Stimulated activated CD8-positive, alpha-beta memory T cell treated with anti-CD3 and anti-CD28 coated beads, Interleukin-4, amount 100 ng/mL, for 24 hours (primary cell): ENCODE results near the gene SMIM17.
A peak's percentile ranks its signal among the peaks of the same experiment; 100 is the strongest.
"Not testable (repeated sequence)": the region's sequence is repeated elsewhere in the genome, so short reads cannot be mapped to it uniquely, and the experiment has no call there.

Source experiments
- DNase-seq: peaks from one replicate; pipeline ENCODE4 v3.0.0-alpha.2; 2020; ENCODE audit warnings: low read depth

Gene SMIM17

DNA sequence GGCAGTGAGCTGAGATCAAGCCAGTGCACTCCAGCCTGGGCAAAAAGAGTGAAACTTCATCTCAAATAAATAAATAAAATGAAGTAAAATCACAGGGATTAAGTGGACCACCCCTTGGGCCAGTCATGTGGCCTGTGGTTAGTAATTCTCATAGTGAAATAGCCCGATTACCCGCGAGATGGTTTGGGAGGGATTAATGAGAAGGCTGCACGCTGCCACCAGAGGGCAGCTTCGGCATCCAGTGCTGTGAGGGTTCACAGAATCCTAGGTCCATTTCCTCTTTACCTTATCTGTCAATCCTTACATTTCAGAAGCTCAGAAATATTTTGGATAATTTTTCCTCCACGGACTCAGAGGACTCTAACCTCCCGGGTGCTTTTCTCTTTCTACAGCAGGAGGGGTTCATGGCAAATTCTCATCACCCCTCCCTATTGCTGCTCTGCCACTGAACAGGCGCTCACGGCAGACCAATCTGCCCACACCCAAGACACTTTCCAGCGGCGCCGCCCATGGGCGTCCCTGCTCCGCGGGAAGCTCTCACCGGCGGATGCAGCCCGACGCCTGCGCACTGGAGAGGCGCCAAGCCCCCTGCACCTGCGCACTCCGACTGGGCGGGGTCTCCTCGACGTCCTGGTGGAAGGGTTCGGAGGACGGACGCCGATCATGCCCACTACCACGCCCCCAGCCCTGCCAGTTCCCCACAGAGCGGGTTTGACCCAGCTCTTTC lies 17.6 kb downstream of the SMIM17 start:
- DNase-seq = no peak

DNA sequence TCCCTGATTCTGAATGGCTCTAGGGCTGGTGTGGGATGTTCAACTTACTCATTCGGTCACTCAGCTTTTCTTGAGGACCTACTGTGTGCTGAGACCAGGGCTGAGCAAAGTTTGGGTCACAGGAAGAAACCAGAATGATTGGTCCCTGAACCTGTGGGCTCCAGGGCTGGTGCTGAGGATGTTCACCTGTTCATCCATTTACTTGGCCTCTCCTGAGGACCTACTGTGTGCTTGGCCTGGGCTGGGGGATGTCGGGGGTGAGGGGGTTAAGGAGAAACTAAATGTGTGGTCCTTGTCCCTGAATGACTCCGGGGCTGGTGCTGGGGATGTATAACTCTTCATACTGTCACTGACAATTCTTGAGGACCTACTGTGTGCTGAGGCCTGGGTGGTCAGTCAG lies 18.3 kb downstream of the SMIM17 start:
- DNase-seq = no peak

DNA sequence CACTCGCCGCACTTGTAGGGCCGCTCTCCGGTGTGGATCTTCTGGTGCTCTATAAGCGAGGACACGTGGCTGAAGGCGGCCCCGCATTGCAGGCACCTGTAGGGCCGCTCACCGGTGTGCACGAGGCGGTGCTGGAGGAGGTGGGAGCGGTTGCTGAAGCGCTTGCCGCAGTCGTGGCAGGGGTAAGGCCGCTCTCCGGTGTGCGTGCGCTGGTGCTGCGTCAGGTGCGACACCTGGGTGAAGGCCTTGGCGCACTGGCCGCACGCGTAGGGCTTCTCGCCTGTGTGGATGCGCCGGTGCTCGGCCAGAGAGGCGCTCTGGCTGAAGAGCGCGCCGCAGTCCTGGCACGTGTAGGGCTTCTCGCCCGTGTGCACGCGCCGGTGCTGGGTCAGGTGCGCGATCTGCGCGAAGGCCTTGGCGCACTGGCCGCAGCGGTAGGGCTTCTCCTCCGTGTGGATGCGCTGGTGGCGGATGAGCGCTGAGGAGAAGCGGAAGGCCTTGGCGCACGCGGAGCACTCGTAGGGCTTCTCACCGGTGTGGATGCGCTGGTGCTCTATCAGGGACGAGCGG lies 21.1 kb downstream of the SMIM17 start:
- no peak for DNase-seq

- DNase-seq = no peak
These were observed 21.6 kb downstream of the SMIM17 start for GRCh38 chr19:56664511-56664910.

GRCh38 chr19:56667311-56667870 lies 24.4 kb downstream of the SMIM17 start:
- no peak for DNase-seq

GRCh38 chr19:56668676-56669075 lies 25.7 kb downstream of the SMIM17 start:
- no peak for DNase-seq

DNA sequence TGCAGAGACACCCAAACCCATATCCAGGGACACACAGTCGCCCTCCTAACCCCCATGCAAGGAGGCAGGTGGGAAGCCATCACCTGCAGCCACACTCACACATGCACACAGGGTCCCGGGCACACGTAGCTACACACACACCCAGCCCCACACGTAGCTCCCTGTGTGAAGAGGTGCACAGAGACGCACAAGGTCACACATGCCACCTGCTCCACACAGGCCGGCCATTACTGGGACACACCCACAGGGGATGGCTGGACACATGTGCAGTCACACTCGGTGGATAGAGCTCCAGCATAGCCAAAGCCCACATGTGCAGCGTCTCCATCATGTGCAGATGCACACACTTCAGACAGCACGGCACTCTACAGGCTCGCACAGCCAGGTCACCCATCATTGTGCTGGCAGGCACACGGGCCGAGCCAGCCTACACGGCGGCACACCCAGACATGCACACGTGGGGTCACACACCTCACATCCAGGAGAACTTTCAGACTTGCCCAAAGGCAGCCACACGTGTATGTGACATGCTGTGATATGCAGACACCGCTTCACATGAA lies 27.5 kb downstream of the SMIM17 start:
- no peak for DNase-seq

DNA sequence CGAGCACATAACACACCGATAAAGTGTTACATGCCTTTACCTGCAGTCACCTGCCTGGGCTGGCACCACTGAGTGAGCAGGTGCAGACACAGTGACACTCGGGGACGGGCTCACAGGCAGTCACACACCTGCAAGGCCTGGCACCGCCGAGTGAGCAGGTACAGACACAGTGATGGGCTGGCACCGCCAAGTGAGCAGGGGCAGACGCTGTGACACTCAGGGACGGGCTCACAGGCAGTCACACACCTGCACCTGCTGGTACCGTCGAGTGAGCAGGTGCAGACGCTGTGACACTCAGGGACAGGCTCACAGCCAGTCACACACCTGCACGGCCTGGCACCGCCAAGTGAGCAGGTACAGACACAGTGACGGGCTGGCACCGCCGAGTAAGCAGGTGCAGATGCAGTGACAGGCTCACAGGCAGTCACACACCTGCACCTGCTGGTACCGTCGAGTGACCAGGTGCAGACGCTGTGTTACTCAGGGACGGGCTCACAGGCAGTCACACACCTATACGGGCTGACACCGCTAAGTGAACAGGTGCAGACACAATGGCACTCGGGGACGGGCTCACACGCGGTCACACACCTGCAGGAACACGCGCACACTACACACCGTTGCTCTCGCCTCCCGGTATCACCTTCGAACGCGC lies 28.1 kb downstream of the SMIM17 start:
- DNase-seq = no peak

- DNase-seq = peak; percentile 76
These were observed 28.6 kb downstream of the SMIM17 start, which contains the start of gene ZNF835 for GRCh38 chr19:56671613-56671994. ZNF835 (minus strand) TSS chr19:56671757; CDS start chr19:56665198, 6,559 bp downstream.

DNA sequence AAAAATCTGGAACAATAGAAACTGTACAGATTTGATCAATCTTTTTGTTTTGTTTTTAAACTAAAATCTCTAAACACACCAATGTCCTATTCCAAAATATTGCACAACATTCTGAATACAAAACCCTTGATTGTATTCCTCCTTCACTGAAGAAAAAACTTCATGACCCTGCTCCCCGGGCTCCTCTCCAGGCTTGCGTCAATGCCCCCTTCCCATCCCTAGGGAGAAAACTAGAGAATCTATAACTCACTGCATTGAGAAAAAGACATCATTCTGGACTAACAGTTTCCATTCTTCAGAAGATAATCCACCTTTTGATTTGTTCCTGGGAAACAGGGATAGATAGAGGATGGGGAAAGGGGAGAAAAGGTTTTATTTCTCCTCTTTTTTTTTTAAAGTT lies 29.7 kb downstream of the SMIM17 start:
- DNase-seq = not testable (repeated sequence)

- no peak for DNase-seq
These were observed 35.2 kb downstream of the SMIM17 start for GRCh38 chr19:56678205-56678604.

DNA sequence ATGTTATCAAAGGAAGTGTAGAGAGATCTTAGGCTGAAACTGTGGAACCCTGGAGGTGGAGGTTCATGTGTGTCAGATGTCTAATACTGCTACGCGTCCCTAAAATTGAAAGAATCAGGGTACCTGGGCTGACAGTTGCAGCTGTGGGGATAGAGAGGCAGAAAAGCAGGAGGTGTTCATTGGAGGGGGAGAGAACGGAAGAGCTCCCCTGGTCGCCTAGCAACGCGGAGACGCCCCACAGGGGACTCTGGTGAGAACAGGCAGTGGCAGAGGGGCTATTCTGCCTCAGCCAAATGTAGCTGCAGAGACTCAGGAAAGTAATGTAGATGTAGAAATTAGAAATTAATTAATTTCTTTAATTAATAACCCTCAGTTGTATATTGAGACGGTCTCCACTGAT lies 38.7 kb downstream of the SMIM17 start:
- no peak for DNase-seq

GRCh38 chr19:56683116-56683515 lies 40.2 kb downstream of the SMIM17 start:
- no peak for DNase-seq

- DNase-seq = no peak
These were observed 44.1 kb downstream of the SMIM17 start for GRCh38 chr19:56687031-56687430.

GRCh38 chr19:56689198-56689597 lies 46.2 kb downstream of the SMIM17 start:
- no peak for DNase-seq

DNA sequence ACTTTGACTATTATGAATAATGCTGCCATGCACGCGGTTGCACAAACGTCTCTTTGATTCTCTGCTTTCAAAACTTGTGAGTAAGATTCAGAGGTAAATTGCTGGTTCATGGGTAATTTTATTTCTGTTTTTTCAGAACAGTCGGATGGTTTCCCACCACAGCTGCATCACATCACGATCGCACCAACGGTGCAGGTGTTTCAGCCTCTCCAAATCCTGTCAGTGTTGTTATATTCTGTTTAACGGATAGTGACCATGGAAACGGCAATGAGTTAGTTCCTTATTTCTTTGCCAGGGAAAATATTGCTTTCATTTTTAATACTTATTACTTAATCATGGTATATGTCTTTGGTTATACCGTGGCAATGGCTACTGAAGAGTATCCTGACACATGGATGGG lies 47.7 kb downstream of the SMIM17 start:
- no peak for DNase-seq

DNA sequence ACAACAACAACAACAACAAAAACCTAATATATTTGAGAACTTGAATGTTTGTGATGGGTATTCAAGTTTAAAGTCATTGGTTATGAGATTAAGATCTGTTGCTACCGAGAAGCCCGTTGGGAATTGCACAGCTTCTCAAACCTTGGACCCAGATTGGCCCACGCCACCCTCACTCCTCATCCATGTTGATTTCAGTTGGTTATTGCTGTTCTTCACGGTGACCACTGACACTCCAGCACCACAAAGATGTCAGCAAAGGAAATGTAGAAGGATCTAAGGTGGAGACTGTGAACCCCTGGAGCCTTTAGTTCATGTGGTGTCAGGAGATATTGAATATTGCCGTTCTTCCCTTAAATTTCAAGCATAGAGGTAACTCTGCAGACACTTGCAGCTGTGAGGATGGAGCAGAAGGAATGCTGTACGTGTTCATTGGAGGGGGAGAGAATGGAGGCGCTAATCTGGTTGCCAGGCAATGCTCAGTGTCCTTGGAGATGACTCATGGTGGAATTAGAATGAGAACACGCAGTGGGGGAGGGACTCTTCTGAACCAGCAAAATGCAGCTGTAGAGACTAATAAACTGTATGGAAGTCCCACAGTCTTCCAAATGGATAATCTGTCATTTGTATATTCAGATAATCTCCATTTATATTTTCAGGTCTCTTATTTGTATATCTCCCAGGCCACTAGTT lies 49.4 kb downstream of the SMIM17 start:
- DNase-seq = no peak

- no peak for DNase-seq
These were observed 56.6 kb downstream of the SMIM17 start for GRCh38 chr19:56699552-56699951.

DNA sequence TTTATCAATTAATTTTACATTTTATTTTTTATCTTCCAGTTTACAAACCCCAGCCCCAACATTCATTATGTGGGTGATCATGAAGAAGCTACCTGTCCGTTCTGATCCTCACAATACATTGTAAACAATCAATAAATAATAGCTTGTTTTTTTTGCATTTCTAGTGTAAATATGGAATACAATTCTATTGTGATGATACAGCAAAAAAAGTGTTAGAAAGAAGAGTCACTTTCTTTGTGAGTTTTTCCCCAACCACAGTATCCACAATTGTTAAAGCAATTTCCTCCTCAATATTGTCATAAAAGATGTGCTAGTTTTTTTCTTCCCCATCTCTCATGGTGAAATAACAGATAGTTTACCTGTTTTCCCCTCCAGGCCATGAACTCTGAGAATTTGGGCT lies 58.9 kb downstream of the SMIM17 start:
- no peak for DNase-seq

DNA sequence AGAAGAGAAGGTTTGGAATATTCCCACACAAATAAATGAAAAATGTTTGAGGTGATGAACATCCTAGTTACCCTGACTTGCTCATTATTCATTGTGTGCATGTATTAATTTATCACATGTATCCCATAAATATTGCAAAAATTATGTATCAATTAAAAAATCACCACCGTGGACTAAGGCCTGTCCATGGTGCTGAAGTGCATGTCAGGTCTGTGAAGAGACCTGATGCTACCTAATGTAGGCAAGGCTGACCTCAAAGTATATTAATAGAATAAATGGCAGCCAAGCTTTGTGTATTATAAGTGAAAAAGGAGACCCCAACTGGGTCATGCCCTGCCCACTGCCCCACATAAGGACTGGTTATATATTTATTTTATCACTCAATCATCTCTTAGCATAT lies 63.0 kb downstream of the SMIM17 start:
- DNase-seq = no peak
